Stimulated activated CD4-positive, alpha-beta T cell treated with anti-CD3 and anti-CD28 coated beads, TNF-alpha, amount 100 ng/mL, for 1 hour (primary cell): Measurements from ENCODE around the gene STK17A.
A peak's percentile ranks its signal among the peaks of the same experiment; 100 is the strongest.

Experiments
- DNase-seq, 3 donors: peaks; one replicate each; pipeline ENCODE4 v3.0.0-alpha.2; 2020; ENCODE audit warnings: low read depth in 3 of 3, low spot score in 1 of 3

STK17A gene

GRCh38 chr7:43582503-43583423, at the start of gene STK17A:
STK17A (plus strand) TSS chr7:43583108; CDS start chr7:43583244, 136 bp downstream.
- peak; percentile 88 to 96 (median 93) for DNase-seq

- no peak for DNase-seq
These were observed 49.0 kb upstream of the STK17A start for GRCh38 chr7:43533801-43534479.

- DNase-seq = no peak
These were observed 47.9 kb upstream of the STK17A start for GRCh38 chr7:43535031-43535451.

- no peak for DNase-seq
These were observed 46.9 kb upstream of the STK17A start for GRCh38 chr7:43535810-43536585.

GRCh38 chr7:43536773-43537172, 46.1 kb upstream of the STK17A start:
- no peak for DNase-seq

GRCh38 chr7:43537765-43538403, 45.0 kb upstream of the STK17A start:
- no peak for DNase-seq

GRCh38 chr7:43538404-43538771, 44.5 kb upstream of the STK17A start:
- no peak for DNase-seq

- DNase-seq = no peak
These were observed 42.4 kb upstream of the STK17A start for GRCh38 chr7:43540471-43540870.

GRCh38 chr7:43542716-43543115, 40.2 kb upstream of the STK17A start:
- DNase-seq = no peak

GRCh38 chr7:43546231-43546630, 36.7 kb upstream of the STK17A start:
- no peak for DNase-seq

- no peak for DNase-seq
These were observed 32.5 kb upstream of the STK17A start for GRCh38 chr7:43550427-43550826.

- DNase-seq = no peak
These were observed 30.8 kb upstream of the STK17A start for GRCh38 chr7:43552122-43552521.

GRCh38 chr7:43553999-43554398, 28.9 kb upstream of the STK17A start:
- no peak for DNase-seq

- no peak for DNase-seq
These were observed 28.5 kb upstream of the STK17A start for GRCh38 chr7:43554423-43554822.

- DNase-seq = no peak
These were observed 24.9 kb upstream of the STK17A start for GRCh38 chr7:43557831-43558495.

GRCh38 chr7:43559171-43559945, 23.6 kb upstream of the STK17A start:
- no peak for DNase-seq

GRCh38 chr7:43559946-43560335, 23.0 kb upstream of the STK17A start:
- no peak for DNase-seq

GRCh38 chr7:43560742-43561330, 22.1 kb upstream of the STK17A start:
- DNase-seq = no peak

GRCh38 chr7:43562383-43562782, 20.5 kb upstream of the STK17A start:
- no peak for DNase-seq
